Breast epithelium (tissue), 4 donors: ENCODE data around the gene NCAM2. TPM values are rescaled to one million over a fixed set of nuclear protein-coding genes. Genes with fewer than 3 reads are reported as not detected.

ENCODE experiments used
- DNase-seq, 2 donors: peaks; one replicate each; pipeline ENCODE4 v3.0.0-alpha.2; 2019; ENCODE audit warnings: low spot score in 2 of 2
- H3K27ac ChIP-seq, 2 donors: fragments of 200-600 bp; sonication (generic) in 1 of 2; one replicate each; pipeline ENCODE4 v1.5.1; 2016 to 2019; ENCODE audit warnings: mild to moderate bottlenecking in 1 of 2
- H3K27me3 ChIP-seq, 2 donors: fragments of 200-600 bp; sonication (generic) in 1 of 2; one replicate each; pipeline versions ENCODE4 v1.5.1 to v1.6.0; 2017 to 2019; ENCODE audit warnings: control low read depth in 1 of 2, mild to moderate bottlenecking in 1 of 2
- H3K36me3 ChIP-seq: fragments of 200-600 bp; one replicate; pipeline ENCODE4 v1.5.1; 2019
- H3K4me1 ChIP-seq, 2 donors: fragments of 200-600 bp; sonication (generic); one replicate each; pipeline ENCODE4 v1.5.1; 2016 to 2019; ENCODE audit warnings: control low read depth in 1 of 2
- H3K4me3 ChIP-seq, 3 donors: fragments of 200-600 bp; sonication (generic); 1 replicate in 2 of 3; 2 replicates in 1 of 3; pipeline ENCODE4 v1.5.1; 2016 to 2019; ENCODE audit warnings: mild to moderate bottlenecking in 3 of 3, moderate library complexity in 2 of 3
- H3K9me3 ChIP-seq, 2 donors: fragments of 200-600 bp; sonication (generic) in 1 of 2; one replicate each; pipeline ENCODE4 v1.5.1; 2016 to 2019; ENCODE audit warnings: control low read depth in 1 of 2
- CTCF ChIP-seq, 3 donors: fragments of 450-650 bp; IDR thresholded peaks; one replicate each; pipeline ENCODE4 v1.5.1; 2016 to 2017; ENCODE audit warnings: antibody characterized with exemption in 3 of 3, mild to moderate bottlenecking in 3 of 3, moderate library complexity in 3 of 3
- POLR2A ChIP-seq: fragments of 450-650 bp; IDR thresholded peaks from one replicate; pipeline ENCODE4 v1.6.1; 2016; ENCODE audit warnings: antibody characterized with exemption, mild to moderate bottlenecking, moderate library complexity
- POLR2AphosphoS5 ChIP-seq, 3 donors: sonication (generic); formaldehyde crosslinking; IDR thresholded peaks; one replicate each; pipeline ENCODE4 v1.6.1; 2017; ENCODE audit warnings: antibody characterized with exemption in 3 of 3
- intact Hi-C: fragments of 100-400 bp; cut with DNase I; formaldehyde crosslinking; loops from one replicate; pipeline ENCODE4 v1.15.1; 2023; ENCODE audit warnings: low total_unique reads
- total RNA-seq, 3 donors: library from RNA; depleted of rRNA; stranded (reverse); fragments of >200 nt; gene quantifications; one replicate each; pipeline ENCODE4 v1.1.0, GENCODE V29; 2016

The NCAM2 gene
- total RNA-seq, 3 donors from 2014 or later, result 2.6 to 6.3 (median 3.6) TPM

GRCh38 chr21:21200939-21201615 is 202.9 kb downstream of the NCAM2 start:
- no peak for DNase-seq
- Histone ChIP-seq H3K4me3 (peak overlapping the region; percentile 18 to 46 (median 20)), H3K4me1 (no peaks in the 10 kb centered on the region), H3K27ac (peak overlapping the region in 1 of 2 donors; percentile 19), H3K36me3 (peaks cover 4% of the 10 kb centered on the region), H3K9me3 (no peaks in the 10 kb centered on the region), H3K27me3 (no peaks in the 10 kb centered on the region)
- no peak for TF ChIP-seq POLR2A
- TF ChIP-seq POLR2AphosphoS5 (IDR thresholded peaks at IDR 0.05), result no peak
- no peak for TF ChIP-seq CTCF (IDR thresholded peaks at IDR 0.05)
- intact Hi-C loops, result no loop called here

- Histone ChIP-seq H3K27me3 (no peaks in the 10 kb centered on the region), H3K36me3 (peaks cover 4% of the 10 kb centered on the region), H3K4me1 (no peaks in the 10 kb centered on the region), H3K27ac (no peak overlapping the region), H3K4me3 (no peak overlapping the region), H3K9me3 (no peaks in the 10 kb centered on the region)
- intact Hi-C loops, result no loop called here
- DNase-seq, result no peak
- TF ChIP-seq POLR2AphosphoS5 (IDR thresholded peaks at IDR 0.05) (no peak), CTCF (IDR thresholded peaks at IDR 0.05) (no peak), POLR2A (no peak)
These were observed 205.7 kb downstream of the NCAM2 start for GRCh38 chr21:21203822-21204339.

- intact Hi-C loops, result no loop called here
- no peak for DNase-seq
- TF ChIP-seq POLR2AphosphoS5 (IDR thresholded peaks at IDR 0.05) (no peak), CTCF (IDR thresholded peaks at IDR 0.05) (no peak), POLR2A (no peak)
- H3K4me1 ChIP-seq, result no peaks in the 10 kb centered on the region
- H3K9me3 ChIP-seq, result no peaks in the 10 kb centered on the region
- H3K4me3 ChIP-seq, result no peak overlapping the region
- no peak overlapping the region for H3K27ac ChIP-seq
- peaks cover 4% of the 10 kb centered on the region for H3K36me3 ChIP-seq
- H3K27me3 ChIP-seq, result no peaks in the 10 kb centered on the region
These were observed 206.3 kb downstream of the NCAM2 start for GRCh38 chr21:21204366-21204996.

GRCh38 chr21:21205604-21206003 is 207.4 kb downstream of the NCAM2 start:
- H3K27ac ChIP-seq, result no peak overlapping the region
- no peak overlapping the region for H3K4me3 ChIP-seq
- DNase-seq, result no peak
- peaks cover 4% of the 10 kb centered on the region for H3K36me3 ChIP-seq
- intact Hi-C loops, result no loop called here
- TF ChIP-seq CTCF (IDR thresholded peaks at IDR 0.05), result no peak
- no peak for TF ChIP-seq POLR2A
- no peak for TF ChIP-seq POLR2AphosphoS5 (IDR thresholded peaks at IDR 0.05)
- H3K4me1 ChIP-seq, result no peaks in the 10 kb centered on the region
- no peaks in the 10 kb centered on the region for H3K9me3 ChIP-seq
- no peaks in the 10 kb centered on the region for H3K27me3 ChIP-seq

- Histone ChIP-seq H3K27ac (no peak overlapping the region), H3K4me1 (no peaks in the 10 kb centered on the region), H3K9me3 (no peaks in the 10 kb centered on the region), H3K27me3 (no peaks in the 10 kb centered on the region), H3K36me3 (no peaks in the 10 kb centered on the region), H3K4me3 (no peak overlapping the region)
- intact Hi-C loops, result no loop called here
- no peak for DNase-seq
- no peak for TF ChIP-seq CTCF (IDR thresholded peaks at IDR 0.05)
- TF ChIP-seq POLR2AphosphoS5 (IDR thresholded peaks at IDR 0.05), result no peak
- TF ChIP-seq POLR2A, result no peak
These were observed 212.3 kb downstream of the NCAM2 start for GRCh38 chr21:21210552-21210951.
